GM23338 (cell line): ENCODE data around the gene RIC3. TPM values are rescaled to one million over a fixed set of nuclear protein-coding genes. Genes with fewer than 3 reads are reported as not detected.
A peak's percentile ranks its signal among the peaks of the same experiment; 100 is the strongest.

ENCODE experiments used
- ATAC-seq: fragments of 200-7000 bp; cut with Tn5 transposase; 3 replicates; pipeline ENCODE4 v1.9.1; 2020
- DNase-seq: peaks from one replicate; pipeline ENCODE4 v3.0.0-alpha.2; 2015; ENCODE audit warnings: low spot score
- H2AFZ ChIP-seq: fragments of 200-600 bp; sonication (generic); 2 replicates; pipeline ENCODE4 v1.8.0; 2016; ENCODE audit warnings: antibody characterized with exemption, mild to moderate bottlenecking, moderate library complexity
- H3F3A ChIP-seq: fragments of 200-600 bp; sonication (generic); replicated peaks from 2 replicates; pipeline ENCODE4 v1.8.0; 2017; ENCODE audit warnings: antibody characterized with exemption, mixed run types, low read depth
- H3K27ac ChIP-seq: fragments of 200-600 bp; sonication (generic); 2 replicates; pipeline ENCODE4 v1.6.1; 2016; ENCODE audit warnings: low read depth
- H3K27me3 ChIP-seq: fragments of 200-600 bp; sonication (generic); 2 replicates; pipeline ENCODE4 v1.8.0; 2016; ENCODE audit warnings: mild to moderate bottlenecking, mixed run types, moderate library complexity; ENCODE audit not compliant: insufficient read depth
- H3K36me3 ChIP-seq: fragments of 200-600 bp; sonication (generic); 2 replicates; pipeline ENCODE4 v1.8.0; 2016; ENCODE audit warnings: mild to moderate bottlenecking; ENCODE audit not compliant: insufficient read depth
- H3K4me1 ChIP-seq: fragments of 200-600 bp; sonication (generic); 2 replicates; pipeline ENCODE4 v1.8.0; 2016; ENCODE audit warnings: mild to moderate bottlenecking, moderate library complexity; ENCODE audit not compliant: insufficient read depth
- H3K4me2 ChIP-seq: fragments of 200-600 bp; sonication (generic); 2 replicates; pipeline ENCODE4 v1.7.1; 2017; ENCODE audit warnings: mixed run types
- H3K4me3 ChIP-seq: fragments of 200-600 bp; sonication (generic); 2 replicates; pipeline ENCODE4 v1.6.1; 2016; ENCODE audit warnings: mixed run types
- H3K79me2 ChIP-seq: fragments of 200-600 bp; sonication (generic); replicated peaks from 2 replicates; pipeline ENCODE4 v1.8.0; 2017; ENCODE audit warnings: mild to moderate bottlenecking; ENCODE audit not compliant: insufficient read depth
- H3K9me2 ChIP-seq: fragments of 200-600 bp; sonication (generic); 2 replicates; pipeline ENCODE4 v1.8.0; 2017; ENCODE audit not compliant: insufficient read depth
- H4K20me1 ChIP-seq: fragments of 200-600 bp; sonication (generic); replicated peaks from 2 replicates; pipeline ENCODE4 v1.8.0; 2017; ENCODE audit warnings: mild to moderate bottlenecking; ENCODE audit not compliant: insufficient read depth
- H3K27ac Mint-ChIP-seq: 2 replicates; pipeline ENCODE4 v1.8.0; 2020; ENCODE audit warnings: inconsistent platforms, mild to moderate bottlenecking, moderate library complexity, mixed read lengths
- H3K27me3 Mint-ChIP-seq: 3 replicates; pipeline ENCODE4 v1.8.0; 2022; ENCODE audit warnings: low read depth, mild to moderate bottlenecking, moderate library complexity, mixed read lengths, inconsistent platforms; ENCODE audit not compliant: insufficient read depth, poor library complexity
- H3K36me3 Mint-ChIP-seq: 3 replicates; pipeline ENCODE4 v1.8.0; 2021; ENCODE audit warnings: low read depth, mild to moderate bottlenecking, inconsistent platforms, moderate library complexity, mixed read lengths
- H3K4me1 Mint-ChIP-seq: 3 replicates; pipeline ENCODE4 v1.8.0; 2020; ENCODE audit warnings: mild to moderate bottlenecking, inconsistent platforms, mixed read lengths
- H3K4me3 Mint-ChIP-seq: 3 replicates; pipeline ENCODE4 v1.8.0; 2021; ENCODE audit warnings: moderate library complexity, mild to moderate bottlenecking, inconsistent platforms, mixed read lengths
- H3K9me3 Mint-ChIP-seq: 3 replicates; pipeline ENCODE4 v1.8.0; 2020; ENCODE audit warnings: moderate library complexity, mild to moderate bottlenecking, inconsistent platforms, mixed read lengths
- CREB1 ChIP-seq: fragments of 250-450 bp; sonication (Bioruptor Pico); IDR thresholded peaks from 2 replicates; pipeline ENCODE4 v1.5.0; 2020; ENCODE audit warnings: low read depth, mild to moderate bottlenecking, moderate library complexity
- EZH2phosphoT487 ChIP-seq: fragments of 200-600 bp; sonication (generic); IDR thresholded peaks from one replicate; pipeline ENCODE4 v1.8.1; 2018; ENCODE audit warnings: antibody characterized with exemption; ENCODE audit not compliant: unreplicated experiment
- JUNB ChIP-seq: IDR thresholded peaks from one replicate; pipeline ENCODE4 v1.6.1; 2016; ENCODE audit warnings: antibody characterized with exemption; ENCODE audit not compliant: unreplicated experiment
- NANOG ChIP-seq: IDR thresholded peaks from 2 replicates; pipeline ENCODE4 v1.6.1; 2016; ENCODE audit warnings: antibody characterized with exemption, borderline replicate concordance
- ZNF114 ChIP-seq: fragments of 250-450 bp; sonication (Bioruptor Pico); IDR thresholded peaks from 2 replicates; pipeline ENCODE4 v1.5.0; 2020; ENCODE audit warnings: mild to moderate bottlenecking, moderate library complexity
- ZNF331 ChIP-seq: fragments of 250-450 bp; sonication (Bioruptor Pico); IDR thresholded peaks from 2 replicates; pipeline ENCODE4 v1.5.0; 2020; ENCODE audit warnings: low read depth, mild to moderate bottlenecking, moderate library complexity
- polyA plus RNA-seq: library from polyadenylated mRNA; unstranded; fragments of >200 nt; fragmentation: Nextera tagmentation; extraction: Ambion mirVana; gene quantifications from 2 replicates; pipeline ENCODE4 v1.2.1, GENCODE V29; 2016
- total RNA-seq: library from RNA; depleted of rRNA; stranded (reverse); fragments of >200 nt; shearing (Covaris generic); gene quantifications from 2 replicates; pipeline ENCODE4 v1.2.3, GENCODE V29; 2014
- TF ChIP-seq, protein P1 (sequence below): fragments of 250-450 bp; sonication (Bioruptor Pico); IDR thresholded peaks from 2 replicates; pipeline ENCODE4 v1.5.0; 2020; ENCODE audit warnings: mild to moderate bottlenecking, moderate library complexity
- TF ChIP-seq, protein P2 (sequence below), 2 experiments: fragments of 200-600 bp in 1 of 2; sonication (generic) in 1 of 2; conservative IDR thresholded peaks; 2 replicates each; pipeline versions ENCODE4 v1.5.1 to v1.6.1; 2016 to 2017; ENCODE audit warnings: antibody characterized with exemption in 2 of 2, low read depth in 2 of 2, mild to moderate bottlenecking in 2 of 2, moderate library complexity in 1 of 2
- TF ChIP-seq, protein P3 (sequence below): IDR thresholded peaks from 2 replicates; pipeline ENCODE4 v1.6.1; 2016; ENCODE audit warnings: antibody characterized with exemption

RIC3 gene
- total and polyA plus RNA-seq, 2 experiments from 2014 or later, result 17.8 to 21.3 TPM

DNA sequence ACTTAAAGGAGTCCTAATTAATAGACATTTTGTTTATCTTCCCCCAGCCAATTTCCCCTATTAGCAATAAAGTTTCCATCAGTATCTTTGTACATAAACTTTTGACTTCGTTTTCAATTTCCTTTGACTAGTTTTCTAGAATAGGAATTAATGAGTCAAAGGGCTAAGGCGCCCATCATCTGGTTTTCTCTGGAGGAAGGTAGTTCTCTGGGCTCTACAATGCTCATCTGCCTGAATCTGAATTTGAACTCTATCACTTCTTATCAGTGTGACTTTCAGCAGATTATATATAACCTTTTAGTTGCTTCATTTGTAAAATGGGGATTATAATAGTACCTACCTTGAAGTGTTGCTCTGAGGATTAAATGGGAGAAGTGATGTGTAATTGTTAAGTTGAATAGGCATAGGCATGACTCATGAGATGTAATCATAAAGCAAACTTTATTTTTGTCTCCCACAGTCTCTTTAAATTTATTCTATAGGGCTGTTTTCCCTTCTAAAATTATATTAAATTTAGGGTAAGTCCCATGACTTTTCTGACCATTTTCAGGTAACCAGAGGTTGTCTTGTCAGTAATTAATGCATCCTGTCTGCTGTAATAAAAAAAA, 93.6 kb downstream of the RIC3 start (continued):
- TF ChIP-seq, protein P1, sequence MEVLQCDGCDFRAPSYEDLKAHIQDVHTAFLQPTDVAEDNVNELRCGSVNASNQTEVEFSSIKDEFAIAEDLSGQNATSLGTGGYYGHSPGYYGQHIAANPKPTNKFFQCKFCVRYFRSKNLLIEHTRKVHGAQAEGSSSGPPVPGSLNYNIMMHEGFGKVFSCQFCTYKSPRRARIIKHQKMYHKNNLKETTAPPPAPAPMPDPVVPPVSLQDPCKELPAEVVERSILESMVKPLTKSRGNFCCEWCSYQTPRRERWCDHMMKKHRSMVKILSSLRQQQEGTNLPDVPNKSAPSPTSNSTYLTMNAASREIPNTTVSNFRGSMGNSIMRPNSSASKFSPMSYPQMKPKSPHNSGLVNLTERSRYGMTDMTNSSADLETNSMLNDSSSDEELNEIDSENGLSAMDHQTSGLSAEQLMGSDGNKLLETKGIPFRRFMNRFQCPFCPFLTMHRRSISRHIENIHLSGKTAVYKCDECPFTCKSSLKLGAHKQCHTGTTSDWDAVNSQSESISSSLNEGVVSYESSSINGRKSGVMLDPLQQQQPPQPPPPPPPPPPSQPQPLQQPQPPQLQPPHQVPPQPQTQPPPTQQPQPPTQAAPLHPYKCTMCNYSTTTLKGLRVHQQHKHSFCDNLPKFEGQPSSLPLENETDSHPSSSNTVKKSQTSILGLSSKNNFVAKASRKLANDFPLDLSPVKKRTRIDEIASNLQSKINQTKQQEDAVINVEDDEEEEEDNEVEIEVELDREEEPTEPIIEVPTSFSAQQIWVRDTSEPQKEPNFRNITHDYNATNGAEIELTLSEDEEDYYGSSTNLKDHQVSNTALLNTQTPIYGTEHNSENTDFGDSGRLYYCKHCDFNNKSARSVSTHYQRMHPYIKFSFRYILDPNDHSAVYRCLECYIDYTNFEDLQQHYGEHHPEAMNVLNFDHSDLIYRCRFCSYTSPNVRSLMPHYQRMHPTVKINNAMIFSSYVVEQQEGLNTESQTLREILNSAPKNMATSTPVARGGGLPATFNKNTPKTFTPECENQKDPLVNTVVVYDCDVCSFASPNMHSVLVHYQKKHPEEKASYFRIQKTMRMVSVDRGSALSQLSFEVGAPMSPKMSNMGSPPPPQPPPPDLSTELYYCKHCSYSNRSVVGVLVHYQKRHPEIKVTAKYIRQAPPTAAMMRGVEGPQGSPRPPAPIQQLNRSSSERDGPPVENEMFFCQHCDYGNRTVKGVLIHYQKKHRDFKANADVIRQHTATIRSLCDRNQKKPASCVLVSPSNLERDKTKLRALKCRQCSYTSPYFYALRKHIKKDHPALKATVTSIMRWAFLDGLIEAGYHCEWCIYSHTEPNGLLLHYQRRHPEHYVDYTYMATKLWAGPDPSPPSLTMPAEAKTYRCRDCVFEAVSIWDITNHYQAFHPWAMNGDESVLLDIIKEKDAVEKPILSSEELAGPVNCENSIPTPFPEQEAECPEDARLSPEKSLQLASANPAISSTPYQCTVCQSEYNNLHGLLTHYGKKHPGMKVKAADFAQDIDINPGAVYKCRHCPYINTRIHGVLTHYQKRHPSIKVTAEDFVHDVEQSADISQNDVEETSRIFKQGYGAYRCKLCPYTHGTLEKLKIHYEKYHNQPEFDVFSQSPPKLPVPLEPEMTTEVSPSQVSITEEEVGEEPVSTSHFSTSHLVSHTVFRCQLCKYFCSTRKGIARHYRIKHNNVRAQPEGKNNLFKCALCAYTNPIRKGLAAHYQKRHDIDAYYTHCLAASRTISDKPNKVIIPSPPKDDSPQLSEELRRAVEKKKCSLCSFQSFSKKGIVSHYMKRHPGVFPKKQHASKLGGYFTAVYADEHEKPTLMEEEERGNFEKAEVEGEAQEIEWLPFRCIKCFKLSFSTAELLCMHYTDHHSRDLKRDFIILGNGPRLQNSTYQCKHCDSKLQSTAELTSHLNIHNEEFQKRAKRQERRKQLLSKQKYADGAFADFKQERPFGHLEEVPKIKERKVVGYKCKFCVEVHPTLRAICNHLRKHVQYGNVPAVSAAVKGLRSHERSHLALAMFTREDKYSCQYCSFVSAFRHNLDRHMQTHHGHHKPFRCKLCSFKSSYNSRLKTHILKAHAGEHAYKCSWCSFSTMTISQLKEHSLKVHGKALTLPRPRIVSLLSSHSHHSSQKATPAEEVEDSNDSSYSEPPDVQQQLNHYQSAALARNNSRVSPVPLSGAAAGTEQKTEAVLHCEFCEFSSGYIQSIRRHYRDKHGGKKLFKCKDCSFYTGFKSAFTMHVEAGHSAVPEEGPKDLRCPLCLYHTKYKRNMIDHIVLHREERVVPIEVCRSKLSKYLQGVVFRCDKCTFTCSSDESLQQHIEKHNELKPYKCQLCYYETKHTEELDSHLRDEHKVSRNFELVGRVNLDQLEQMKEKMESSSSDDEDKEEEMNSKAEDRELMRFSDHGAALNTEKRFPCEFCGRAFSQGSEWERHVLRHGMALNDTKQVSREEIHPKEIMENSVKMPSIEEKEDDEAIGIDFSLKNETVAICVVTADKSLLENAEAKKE (CRISPR knock-in tag), result no peak
- no peak for TF ChIP-seq NANOG
- TF ChIP-seq, protein P2, sequence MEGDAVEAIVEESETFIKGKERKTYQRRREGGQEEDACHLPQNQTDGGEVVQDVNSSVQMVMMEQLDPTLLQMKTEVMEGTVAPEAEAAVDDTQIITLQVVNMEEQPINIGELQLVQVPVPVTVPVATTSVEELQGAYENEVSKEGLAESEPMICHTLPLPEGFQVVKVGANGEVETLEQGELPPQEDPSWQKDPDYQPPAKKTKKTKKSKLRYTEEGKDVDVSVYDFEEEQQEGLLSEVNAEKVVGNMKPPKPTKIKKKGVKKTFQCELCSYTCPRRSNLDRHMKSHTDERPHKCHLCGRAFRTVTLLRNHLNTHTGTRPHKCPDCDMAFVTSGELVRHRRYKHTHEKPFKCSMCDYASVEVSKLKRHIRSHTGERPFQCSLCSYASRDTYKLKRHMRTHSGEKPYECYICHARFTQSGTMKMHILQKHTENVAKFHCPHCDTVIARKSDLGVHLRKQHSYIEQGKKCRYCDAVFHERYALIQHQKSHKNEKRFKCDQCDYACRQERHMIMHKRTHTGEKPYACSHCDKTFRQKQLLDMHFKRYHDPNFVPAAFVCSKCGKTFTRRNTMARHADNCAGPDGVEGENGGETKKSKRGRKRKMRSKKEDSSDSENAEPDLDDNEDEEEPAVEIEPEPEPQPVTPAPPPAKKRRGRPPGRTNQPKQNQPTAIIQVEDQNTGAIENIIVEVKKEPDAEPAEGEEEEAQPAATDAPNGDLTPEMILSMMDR (conservative IDR thresholded peaks at IDR 0.05; ENCODE audit: low read depth in 2 of 2), result no peak
- TF ChIP-seq CREB1, result no peak

DNA sequence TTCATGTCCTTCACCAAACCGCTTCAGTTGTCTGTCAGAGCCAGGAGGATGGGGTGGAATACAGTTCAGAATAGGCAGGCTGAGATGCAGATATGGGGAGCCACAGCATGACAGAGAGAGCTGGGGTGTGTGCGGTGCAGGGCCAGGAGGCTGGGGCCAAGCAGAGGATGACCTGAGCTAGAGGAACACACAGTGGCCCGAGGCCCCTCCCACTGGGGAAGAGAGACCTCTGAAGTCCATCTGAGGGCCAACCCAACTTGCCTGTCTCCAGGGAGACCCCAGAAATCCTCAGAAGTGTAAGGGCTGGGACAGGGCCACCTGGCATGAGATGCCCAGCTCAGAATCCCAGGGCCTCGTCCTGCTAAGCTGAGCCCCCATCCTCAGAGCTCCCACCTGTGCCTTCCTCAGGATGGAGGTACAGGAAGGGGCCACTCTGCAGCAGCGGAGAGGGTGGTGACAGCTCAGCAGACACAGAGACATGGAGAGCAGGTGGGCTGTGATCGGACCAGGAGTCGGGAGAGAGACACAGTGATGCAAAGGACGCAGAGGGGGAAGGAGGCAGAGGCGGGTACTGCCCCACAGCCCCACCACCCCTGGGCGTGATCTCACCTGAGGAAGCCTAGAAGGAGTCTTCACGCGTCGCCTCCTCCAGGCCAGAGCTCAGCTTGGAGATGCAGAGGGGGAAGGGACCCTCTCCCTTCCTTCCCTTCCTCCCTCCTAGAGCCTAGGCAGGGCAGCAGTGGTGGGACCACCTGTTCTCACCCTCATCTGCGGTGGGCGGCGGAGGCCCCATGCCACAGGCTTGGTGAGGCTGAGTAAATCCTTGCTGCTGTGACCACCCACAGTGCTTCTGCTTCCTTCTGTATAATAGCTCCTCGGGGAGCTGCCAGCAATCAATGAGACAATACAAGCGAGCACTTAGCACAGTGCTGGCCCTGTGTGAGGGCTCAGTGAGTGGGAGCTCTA, 96.9 kb downstream of the RIC3 start:
- peak; percentile 36 for DNase-seq
- no peaks in the 10 kb centered on the region for H3K9me2 ChIP-seq
- peaks cover 46% of the 10 kb centered on the region for H3K4me1 Mint-ChIP-seq
- H3K4me3 ChIP-seq, result 0 out of 2 replicates have a peak overlapping the region, but pooled peaks have one; percentile 20
- H4K20me1 ChIP-seq, result no peaks in the 10 kb centered on the region
- H3K36me3 Mint-ChIP-seq, result no peaks in the 10 kb centered on the region
- H3K27me3 ChIP-seq, result no peaks in the 10 kb centered on the region
- peaks cover 29% of the 10 kb centered on the region for H3K4me1 ChIP-seq
- H3K27ac ChIP-seq, result no peak overlapping the region
- ATAC-seq, result peak; percentile 87
- no peaks in the 10 kb centered on the region; the same call in 2 of the 3 replicates for H3K9me3 Mint-ChIP-seq
- H3K36me3 ChIP-seq, result no peaks in the 10 kb centered on the region
- H2AFZ ChIP-seq, result peak overlapping the region; percentile 74; the same call in 1 of the 2 replicates
- peak overlapping the region; percentile 35; the same call in 1 of the 2 replicates for H3K4me2 ChIP-seq
- no peak overlapping the region for H3K27ac Mint-ChIP-seq
- no peaks in the 10 kb centered on the region for H3K79me2 ChIP-seq
- no peak overlapping the region; the same call in 2 of the 3 replicates for H3K4me3 Mint-ChIP-seq
- no peaks in the 10 kb centered on the region for H3F3A ChIP-seq
- H3K27me3 Mint-ChIP-seq, result peaks cover 8% of the 10 kb centered on the region
- TF ChIP-seq ZNF114 (CRISPR knock-in tag) (no peak), EZH2phosphoT487 (no peak), JUNB (no peak), ZNF331 (no peak)
- TF ChIP-seq, protein P2 (conservative IDR thresholded peaks at IDR 0.05; ENCODE audit: low read depth in 2 of 2), result no peak
- TF ChIP-seq, protein P3, sequence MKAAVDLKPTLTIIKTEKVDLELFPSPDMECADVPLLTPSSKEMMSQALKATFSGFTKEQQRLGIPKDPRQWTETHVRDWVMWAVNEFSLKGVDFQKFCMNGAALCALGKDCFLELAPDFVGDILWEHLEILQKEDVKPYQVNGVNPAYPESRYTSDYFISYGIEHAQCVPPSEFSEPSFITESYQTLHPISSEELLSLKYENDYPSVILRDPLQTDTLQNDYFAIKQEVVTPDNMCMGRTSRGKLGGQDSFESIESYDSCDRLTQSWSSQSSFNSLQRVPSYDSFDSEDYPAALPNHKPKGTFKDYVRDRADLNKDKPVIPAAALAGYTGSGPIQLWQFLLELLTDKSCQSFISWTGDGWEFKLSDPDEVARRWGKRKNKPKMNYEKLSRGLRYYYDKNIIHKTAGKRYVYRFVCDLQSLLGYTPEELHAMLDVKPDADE, result no peak
